HG03460 (cell line): ENCODE data around the gene FUT6.
"Not testable (repeated sequence)": the region's sequence is repeated elsewhere in the genome, so short reads cannot be mapped to it uniquely, and the experiment has no call there.

Source experiments
- ATAC-seq: cut with Tn5 transposase; IDR thresholded peaks from one replicate; pipeline ENCODE4 v1.9.1; 2021; ENCODE audit not compliant: unreplicated experiment

FUT6 gene

DNA sequence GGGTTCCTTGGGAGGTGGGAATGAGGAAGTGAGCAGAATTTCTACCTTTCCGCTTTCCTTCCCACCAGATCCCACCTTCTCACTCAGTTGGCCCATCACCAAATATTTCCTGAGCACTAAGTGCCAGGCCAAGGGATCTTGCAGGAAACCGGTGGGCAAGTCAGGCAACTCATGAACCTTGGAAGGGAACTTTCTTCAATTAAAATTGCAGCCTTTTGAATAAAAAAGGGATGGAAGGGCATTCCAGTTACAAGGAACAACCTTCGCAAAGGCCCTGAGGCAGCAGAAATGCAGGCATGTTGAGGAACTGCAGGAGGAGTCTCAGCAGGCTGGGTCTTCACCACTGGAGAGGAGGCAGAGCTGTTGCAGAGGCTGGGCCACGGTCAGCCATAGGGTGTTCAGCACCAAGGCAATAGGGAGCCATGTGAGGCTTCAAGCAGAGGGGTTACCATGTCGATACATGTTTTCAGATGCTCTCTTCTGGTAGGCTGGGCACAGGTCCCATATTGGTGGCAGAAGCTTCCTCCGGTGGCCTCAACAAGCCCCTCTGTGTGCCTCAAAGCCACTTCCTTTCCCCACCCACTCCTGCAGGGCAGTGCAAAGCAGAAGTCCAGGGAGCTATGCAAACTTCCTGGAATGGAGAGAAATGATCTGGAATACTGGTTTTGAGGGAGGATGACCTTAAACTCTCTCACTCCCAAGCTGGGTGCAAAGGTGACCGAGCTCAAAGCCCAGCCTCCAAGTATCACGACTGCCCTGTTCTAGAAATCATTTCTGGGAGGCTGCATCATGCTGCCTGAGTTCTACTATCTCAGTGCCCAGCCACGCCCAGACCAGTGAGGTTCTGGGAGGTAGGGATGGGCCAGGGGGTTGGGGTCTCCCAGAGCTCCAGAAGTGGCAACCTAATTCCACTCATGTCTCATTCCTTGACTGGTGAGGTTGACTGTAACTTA lies at the start of gene FUT6:
Gene FUT6, minus strand, starts transcription at position 638 of the 953 bp plus-strand sequence. CDS start 7,135 bp downstream, outside the sequence.
- ATAC-seq: no peak

DNA sequence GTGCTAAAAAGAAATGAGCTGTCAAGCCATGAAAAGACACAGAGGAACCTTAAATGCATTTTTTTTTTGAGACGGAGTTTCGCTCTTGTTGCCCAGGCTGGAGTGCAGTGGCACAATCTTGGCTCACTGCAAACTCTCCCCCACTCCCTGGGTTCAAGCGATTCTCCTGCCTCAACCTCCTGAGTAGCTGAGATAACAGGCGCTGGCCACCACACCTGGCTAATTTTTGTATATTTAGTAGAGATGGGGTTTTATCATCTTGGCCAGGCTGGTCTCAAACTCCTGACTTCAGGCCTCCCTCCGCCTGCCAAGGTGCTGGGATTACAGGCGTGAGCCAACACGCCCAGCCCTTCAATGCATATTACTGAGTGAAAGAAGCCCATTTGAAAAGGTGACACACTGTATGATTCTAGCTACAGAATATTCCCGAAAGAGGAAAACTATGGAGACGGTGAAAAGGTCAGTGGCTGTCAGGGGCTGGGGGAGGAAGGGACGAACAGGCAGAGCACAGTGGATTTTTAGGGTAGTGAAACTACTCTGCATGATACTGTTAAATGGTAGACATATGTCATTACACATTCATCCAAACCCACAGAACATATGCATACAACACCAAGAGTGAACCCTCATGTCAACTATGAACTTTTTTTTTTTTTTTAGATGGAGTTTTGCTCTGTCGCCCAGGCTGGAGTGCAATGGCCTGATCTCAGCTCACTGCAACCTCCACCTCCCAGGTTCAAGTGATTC lies 44.7 kb upstream of the FUT6 start:
- ATAC-seq: not testable (repeated sequence)

GRCh38 chr19:5883157-5883873 lies 43.8 kb upstream of the FUT6 start:
- not testable (repeated sequence) for ATAC-seq

GRCh38 chr19:5882421-5882968 lies 43.0 kb upstream of the FUT6 start:
- no peak for ATAC-seq

GRCh38 chr19:5881543-5882299 lies 42.2 kb upstream of the FUT6 start:
- no peak for ATAC-seq

GRCh38 chr19:5880604-5881078 lies 41.1 kb upstream of the FUT6 start:
- no peak for ATAC-seq

GRCh38 chr19:5880196-5880595 lies 40.7 kb upstream of the FUT6 start:
- no peak for ATAC-seq

DNA sequence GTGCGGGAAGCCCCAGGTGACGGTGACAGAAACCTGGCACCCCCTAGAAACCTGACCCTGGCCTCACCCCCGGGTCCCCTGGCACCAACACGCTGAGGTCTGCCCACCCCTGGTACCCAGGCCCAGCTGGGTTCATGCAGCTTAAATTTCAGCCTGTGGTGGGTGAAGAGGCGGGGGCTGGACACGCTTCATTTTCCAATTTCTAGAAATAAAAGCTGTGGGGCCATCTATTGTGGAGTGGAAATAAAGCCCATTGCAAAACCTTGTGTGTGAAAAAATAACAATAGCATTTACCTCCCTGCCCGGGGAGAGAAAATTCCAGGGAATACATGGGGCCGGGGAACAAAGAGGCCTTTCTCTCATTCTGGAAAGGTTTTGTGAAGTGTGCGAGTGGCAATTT lies 38.4 kb upstream of the FUT6 start:
- no peak for ATAC-seq

DNA sequence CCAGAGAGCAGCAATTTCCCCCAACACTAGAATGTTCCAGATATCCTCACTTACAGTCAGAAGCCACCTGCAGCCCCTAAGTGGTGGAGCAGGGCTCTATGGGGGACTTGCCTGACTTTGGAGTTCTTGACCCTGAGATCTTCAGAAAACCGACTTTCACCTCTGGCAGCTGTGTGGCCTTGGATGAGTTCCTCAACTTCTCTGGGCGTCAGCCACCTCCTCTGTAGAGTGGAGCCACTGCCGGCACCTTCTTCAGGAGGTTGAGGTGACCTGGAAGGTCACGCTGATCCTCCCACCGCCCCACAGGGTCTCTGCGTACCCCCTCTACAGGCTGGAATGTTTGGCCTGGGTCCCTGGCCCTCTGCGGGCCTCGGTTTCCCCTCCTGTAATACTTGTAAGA lies 37.9 kb upstream of the FUT6 start:
- no peak for ATAC-seq

- not testable (repeated sequence) for ATAC-seq
Observed at GRCh38 chr19:5874496-5874895, 35.0 kb upstream of the FUT6 start.

- no peak for ATAC-seq
Observed at GRCh38 chr19:5873617-5874199, 34.2 kb upstream of the FUT6 start.

DNA sequence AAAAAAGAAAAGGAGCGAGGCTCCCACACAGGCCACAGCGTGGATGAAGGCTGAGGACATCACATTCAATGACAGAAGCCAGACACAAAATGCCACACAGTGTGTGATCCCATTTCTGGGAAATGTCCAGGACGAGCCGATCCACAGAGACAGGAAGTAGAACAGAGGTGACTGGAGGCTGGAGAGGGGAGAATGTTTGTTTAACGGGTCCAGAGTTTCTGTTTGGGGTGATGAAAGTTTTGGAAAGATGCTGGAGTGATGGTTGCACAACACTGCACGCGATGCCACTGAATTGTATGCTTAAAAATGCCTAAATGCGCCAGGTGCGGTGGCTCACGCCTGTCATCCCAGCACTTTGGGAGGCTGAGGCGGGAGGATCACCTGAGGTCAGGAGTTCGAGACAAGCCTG lies 31.5 kb upstream of the FUT6 start:
- no peak for ATAC-seq

- ATAC-seq: no peak
Observed at GRCh38 chr19:5867201-5868136, 28.0 kb upstream of the FUT6 start.

DNA sequence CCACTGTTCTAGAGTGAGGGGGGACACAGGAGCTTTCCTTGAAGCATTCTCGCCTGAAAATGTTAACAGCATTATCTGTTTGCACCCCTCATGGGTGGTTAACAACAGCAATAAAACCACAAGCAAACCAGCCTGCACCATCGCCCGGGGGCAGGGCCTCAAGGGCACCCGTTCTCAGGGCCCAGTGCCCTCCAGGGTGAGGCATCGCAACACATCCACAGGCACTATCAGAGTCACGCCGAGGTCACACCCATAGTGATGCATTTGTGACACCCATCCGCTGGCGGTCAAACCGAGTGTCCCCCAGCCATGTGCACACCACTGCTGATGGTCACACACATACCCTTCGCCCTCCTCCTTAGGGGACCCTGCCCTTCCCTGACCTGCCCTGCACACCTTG lies 26.3 kb upstream of the FUT6 start:
- ATAC-seq: no peak

- ATAC-seq: no peak
Observed at GRCh38 chr19:5864725-5865486, 25.4 kb upstream of the FUT6 start.

GRCh38 chr19:5864013-5864720 lies 24.7 kb upstream of the FUT6 start:
- no peak for ATAC-seq

- no peak for ATAC-seq
Observed at GRCh38 chr19:5863030-5863665, 23.6 kb upstream of the FUT6 start.
